Amygdala (tissue), 56 donors: ENCODE data around the gene ABL1.

ENCODE experiments used
- DNase-seq, 56 donors: peaks; one replicate each; lab custom pipeline; 2025; lab: John Stamatoyannopoulos, UW

The ABL1 gene

GRCh38 chr9:130886981-130887380 lies 51.9 kb downstream of the ABL1 start:
- no peak for DNase-seq

- DNase-seq, result no peak
Observed at GRCh38 chr9:130887494-130888144, 52.6 kb downstream of the ABL1 start.

DNA sequence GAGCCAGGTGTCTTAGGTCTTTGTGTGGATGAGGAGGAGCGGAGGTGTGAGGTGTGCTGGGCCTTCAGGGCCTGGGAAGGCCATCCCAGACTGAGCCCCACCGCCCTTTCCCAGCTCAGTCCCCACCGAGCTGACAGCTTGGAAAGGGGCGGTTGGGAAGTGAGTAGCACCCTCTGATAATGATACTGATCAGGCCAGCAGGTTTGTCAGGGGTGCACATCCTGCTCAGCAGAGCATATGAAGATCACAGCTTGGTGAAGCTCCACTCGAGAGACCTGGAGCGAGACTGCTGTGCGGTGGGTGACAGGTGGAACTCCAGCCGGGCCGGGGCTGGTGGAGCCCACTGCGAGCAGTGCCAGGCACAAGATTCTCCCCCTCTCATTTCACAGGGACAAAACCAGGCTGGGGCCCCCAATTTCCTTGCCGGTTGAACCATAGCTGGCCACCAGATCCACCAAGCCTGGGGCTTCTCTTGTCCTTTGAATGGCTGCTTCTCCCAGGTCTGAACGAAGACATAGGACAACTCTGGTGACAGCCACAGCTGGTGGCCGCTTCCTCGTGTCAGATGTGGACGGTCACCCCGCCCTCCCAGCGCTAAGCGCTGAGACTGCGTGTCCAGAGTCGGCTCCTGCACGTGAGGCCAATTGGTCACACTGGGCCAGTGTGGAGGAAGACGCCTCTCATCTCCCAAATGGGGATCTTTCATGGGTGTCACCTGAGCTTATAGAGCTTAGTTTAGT lies 53.3 kb downstream of the ABL1 start:
- no peak for DNase-seq

- DNase-seq, result no peak
Observed at GRCh38 chr9:130890124-130890523, 55.1 kb downstream of the ABL1 start.

- DNase-seq, result no peak
Observed at GRCh38 chr9:130890870-130891687, 56.0 kb downstream of the ABL1 start.

- peak in 23 of 56 donors; percentile 15 to 68 (median 32) for DNase-seq
Observed at GRCh38 chr9:130891688-130892476, 56.8 kb downstream of the ABL1 start.

DNA sequence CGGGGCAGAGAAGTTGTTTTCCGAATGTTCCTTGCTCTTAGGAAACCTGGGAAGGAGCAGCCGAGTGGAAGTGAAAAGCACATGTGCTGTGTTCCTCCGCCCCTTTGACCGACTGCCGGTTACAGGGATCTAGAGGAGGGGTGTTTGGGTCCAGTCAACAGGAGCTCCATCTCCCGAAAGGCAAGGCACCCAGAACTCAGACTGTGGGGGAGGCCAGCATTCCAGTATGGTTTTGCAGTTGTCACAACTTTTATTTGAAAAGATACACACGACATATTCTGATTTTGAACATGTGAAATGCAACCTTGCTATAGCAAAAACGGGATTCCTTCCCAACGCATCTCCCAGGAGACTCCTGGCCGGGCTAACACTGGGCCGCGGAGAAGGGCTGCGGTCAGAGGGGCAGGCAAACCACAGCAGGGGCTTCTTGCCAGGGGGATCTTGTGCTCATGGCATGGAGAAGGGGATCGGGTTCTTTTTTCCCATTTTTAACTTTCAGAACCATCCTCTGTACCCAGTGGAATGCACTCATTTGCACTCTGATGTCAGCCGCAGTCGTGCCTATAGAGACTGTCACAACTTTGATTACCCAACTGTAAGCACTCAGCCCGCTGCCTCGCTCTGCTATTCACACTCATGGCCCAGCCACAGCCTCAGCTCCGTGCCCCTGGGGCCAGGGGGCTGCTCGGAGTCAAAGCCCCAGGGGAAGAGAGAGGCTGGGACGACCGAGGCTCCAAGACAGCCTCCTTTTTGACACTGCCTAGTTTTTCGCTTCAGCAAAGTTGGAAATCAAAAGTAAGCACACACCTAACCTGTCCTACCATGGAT lies 57.6 kb downstream of the ABL1 start:
- peak in 2 of 56 donors; percentile 66 to 68 for DNase-seq

GRCh38 chr9:130893341-130894101 lies 58.5 kb downstream of the ABL1 start:
- DNase-seq, result peak in 13 of 56 donors; percentile 9 to 60 (median 19)

- no peak for DNase-seq
Observed at GRCh38 chr9:130894546-130894945, 59.5 kb downstream of the ABL1 start.

GRCh38 chr9:130895038-130895437 lies 60.0 kb downstream of the ABL1 start:
- DNase-seq, result no peak

GRCh38 chr9:130895481-130896232 lies 60.6 kb downstream of the ABL1 start:
- DNase-seq, result peak in 1 of 56 donors; percentile 31

DNA sequence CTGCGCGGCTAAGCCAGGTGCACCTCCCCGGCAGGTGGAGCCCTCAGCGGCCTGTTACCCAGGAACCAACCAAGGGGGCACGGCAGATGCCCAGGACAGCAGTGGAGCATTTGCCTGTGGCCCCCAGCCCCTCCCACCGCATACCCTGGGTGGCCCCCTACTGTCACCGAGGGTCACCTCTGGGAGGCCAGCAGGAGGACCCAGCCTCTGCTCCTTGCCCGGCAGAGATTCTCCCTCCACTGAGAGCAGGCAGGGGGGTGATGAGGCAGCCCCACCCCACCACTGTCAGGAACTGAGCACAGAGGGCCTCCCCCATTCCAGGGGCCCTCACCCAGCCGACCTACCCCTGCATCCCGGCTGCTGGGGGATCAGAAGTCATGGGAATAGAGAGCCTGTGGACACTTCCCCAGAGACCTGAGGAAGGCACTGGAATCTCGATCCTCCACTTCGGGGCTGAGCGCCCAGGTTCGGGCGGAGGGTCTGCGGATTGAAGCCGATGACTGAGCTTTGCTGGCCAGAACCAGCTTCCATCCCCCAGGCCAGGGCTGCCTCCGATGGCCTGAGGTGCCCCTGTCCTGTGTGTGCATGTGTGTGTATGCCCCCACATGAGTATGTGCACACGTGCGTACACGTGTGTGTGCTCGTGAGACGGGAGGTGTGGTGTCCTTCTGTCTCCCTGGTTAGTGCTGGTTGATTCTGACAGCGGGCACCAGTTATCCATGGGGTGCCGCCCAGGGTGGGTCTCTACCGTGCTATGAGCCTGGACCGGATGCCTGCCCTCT lies 61.4 kb downstream of the ABL1 start, which contains the start of gene QRFP:
QRFP (minus strand) TSS at position 580 of the 782 bp plus-strand sequence. CDS start 2,974 bp downstream, outside the sequence.
- no peak for DNase-seq

DNA sequence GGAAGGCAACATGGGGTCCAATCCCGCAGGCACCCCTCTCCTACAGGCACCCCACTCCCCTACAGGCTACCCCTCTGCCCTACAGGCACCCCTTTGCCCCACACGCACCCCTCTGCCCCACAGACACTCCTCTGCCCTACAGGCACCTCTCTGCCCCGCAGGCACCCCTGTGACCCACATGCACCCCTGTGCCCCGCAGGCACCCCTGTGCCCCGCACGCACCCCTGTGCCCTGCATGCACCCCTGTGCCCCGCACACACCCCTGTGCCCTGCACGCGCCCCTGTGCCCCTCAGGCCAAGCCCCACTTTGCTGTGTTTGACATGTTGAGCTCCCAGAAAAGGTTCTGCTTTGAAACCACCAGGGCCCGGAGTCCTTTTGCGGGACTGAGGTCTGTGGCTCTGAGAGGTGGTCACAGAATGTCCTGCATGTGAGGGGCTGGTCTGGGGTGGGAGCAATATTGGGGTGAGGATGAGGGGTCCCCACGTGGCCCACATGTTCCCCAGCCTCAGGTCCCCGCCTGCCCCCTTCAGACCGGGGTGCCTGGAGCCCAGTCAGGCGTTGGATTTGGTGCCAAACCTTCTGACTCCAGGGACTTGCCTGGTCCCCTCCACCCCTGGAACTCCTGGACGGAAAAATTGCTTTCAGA lies 62.2 kb downstream of the ABL1 start:
- no peak for DNase-seq

DNA sequence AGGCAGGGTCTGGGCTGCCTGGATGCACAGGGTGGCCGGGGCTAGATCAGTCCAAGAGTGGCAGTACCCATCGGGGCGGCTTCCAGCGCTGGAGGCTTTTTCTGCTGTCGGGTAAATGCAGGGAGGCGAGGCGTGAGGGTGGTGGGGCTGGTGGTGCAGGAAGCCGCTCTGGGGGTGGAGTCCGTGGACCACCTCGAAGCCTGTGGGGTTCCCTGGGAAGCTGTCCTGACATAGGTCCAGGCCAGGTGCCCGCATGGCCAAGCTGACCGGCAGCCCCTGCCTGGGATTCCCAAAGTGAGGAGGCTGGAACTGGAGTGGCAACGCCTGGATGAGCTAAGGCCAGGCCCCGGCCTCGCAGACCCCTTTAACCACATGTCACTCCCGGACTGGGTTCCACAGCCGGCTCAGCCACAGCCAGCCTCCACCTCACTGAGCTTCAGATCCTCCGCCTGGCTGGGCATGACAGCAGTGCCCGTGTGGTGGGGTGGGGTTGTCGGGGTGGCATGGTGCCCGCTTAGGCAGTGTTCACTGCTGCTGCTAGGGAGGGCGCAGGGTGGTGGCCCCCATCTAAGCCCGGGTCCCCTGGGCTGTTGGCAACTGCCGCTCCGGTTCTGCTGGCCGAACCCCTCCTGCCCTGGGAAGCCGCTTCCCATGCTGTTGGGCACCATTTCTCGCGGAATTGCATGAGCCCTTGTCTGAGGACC lies 62.9 kb downstream of the ABL1 start:
- DNase-seq, result no peak

DNA sequence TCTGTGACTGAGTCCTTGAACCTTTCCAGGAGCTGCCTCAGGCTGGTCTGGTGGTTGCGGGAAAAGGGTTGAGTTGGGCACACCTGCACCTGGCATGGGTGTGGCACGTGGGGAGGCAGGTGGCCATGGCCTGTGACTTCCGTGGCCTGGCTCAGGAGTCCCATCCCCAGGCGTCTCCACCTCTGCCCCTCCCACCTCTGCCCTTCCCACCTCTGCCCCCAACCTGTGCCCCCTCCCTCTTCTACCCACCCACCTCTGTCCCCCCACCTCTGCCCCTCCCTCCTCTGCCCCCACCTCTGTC lies 63.4 kb downstream of the ABL1 start:
- no peak for DNase-seq
